ENCODE data around the gene ROR1.

ROR1 gene

DNA sequence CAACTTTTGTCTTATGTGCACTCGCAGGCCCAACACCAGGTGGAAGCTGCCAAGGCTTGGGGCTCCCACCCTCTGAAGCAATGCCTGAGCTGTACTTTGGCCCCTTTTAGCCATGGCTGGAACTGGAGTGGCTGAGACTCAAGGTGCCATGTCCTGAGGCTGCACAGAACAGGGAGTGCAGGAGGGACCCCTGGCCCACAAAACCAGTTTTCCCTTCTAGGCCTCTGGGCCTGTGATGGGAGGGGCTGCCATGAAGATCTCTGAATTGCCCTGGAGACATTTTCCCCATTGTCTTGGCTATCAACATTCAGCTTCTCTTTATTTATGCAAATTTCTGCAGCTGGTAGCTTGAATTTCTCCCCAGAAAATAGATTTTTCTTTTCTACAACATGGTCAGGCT, 57.6 kb downstream of the ROR1 start:
- H3K36me3 ChIP-seq, result no peaks in the 10 kb centered on the region
- TF ChIP-seq CTCF (IDR thresholded peaks at IDR 0.05), result no peak
- no peak overlapping the region for H3K27ac ChIP-seq
- H3K4me3 ChIP-seq (ENCODE audit: low read depth in 1 of 2, low read length in 1 of 2), result no peak overlapping the region
- H3K4me1 ChIP-seq (ENCODE audit: control insufficient read depth in 1 of 2, insufficient read depth in 1 of 2, low read depth in 1 of 2, low read length in 1 of 2), result no peaks in the 10 kb centered on the region
- H3K27me3 ChIP-seq, result peaks cover 20% of the 10 kb centered on the region
- no peaks in the 10 kb centered on the region for H3K9me3 ChIP-seq

GRCh38 chr1:63833363-63834119, 59.7 kb downstream of the ROR1 start:
- no peak for TF ChIP-seq CTCF (IDR thresholded peaks at IDR 0.05)
- Histone ChIP-seq H3K9me3 (no peaks in the 10 kb centered on the region), H3K27ac (no peak overlapping the region), H3K36me3 (no peaks in the 10 kb centered on the region), H3K4me3 (ENCODE audit: low read depth in 1 of 2, low read length in 1 of 2) (no peak overlapping the region), H3K27me3 (peaks cover 6% of the 10 kb centered on the region), H3K4me1 (ENCODE audit: control insufficient read depth in 1 of 2, insufficient read depth in 1 of 2, low read depth in 1 of 2, low read length in 1 of 2) (no peaks in the 10 kb centered on the region)

DNA sequence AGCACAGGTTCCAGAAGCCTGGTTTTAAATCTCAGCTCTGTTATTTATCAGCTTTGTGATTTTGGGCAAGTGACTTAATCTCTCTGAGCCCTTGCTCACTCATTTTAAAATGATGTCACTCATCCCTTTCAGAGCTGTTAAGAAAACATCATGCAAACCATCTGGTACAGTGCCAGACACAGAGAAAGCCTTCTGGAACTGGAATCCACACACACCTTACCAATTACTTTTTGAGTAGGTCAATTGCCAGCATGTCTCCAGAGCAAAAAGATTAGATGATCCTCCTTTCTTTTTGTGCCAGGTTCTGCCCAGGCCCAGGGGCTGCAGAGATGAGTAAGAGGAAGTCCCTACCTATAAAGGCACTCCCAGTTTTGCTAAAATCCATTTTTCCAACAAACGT, 61.3 kb downstream of the ROR1 start:
- H3K4me3 ChIP-seq (ENCODE audit: low read depth in 1 of 2, low read length in 1 of 2), result no peak overlapping the region

GRCh38 chr1:63836374-63836773, 62.6 kb downstream of the ROR1 start:
- Histone ChIP-seq H3K4me3 (ENCODE audit: low read depth in 1 of 2, low read length in 1 of 2) (no peak overlapping the region), H3K27me3 (peaks cover 6% of the 10 kb centered on the region), H3K4me1 (ENCODE audit: control insufficient read depth in 1 of 2, insufficient read depth in 1 of 2, low read depth in 1 of 2, low read length in 1 of 2) (no peaks in the 10 kb centered on the region), H3K36me3 (no peaks in the 10 kb centered on the region), H3K27ac (no peak overlapping the region), H3K9me3 (no peaks in the 10 kb centered on the region)
- no peak for TF ChIP-seq CTCF (IDR thresholded peaks at IDR 0.05)

More for the DNA sequence above, 61.3 kb downstream of the ROR1 start:
- TF ChIP-seq CTCF (IDR thresholded peaks at IDR 0.05), result no peak
- no peaks in the 10 kb centered on the region for H3K4me1 ChIP-seq (ENCODE audit: control insufficient read depth in 1 of 2, insufficient read depth in 1 of 2, low read depth in 1 of 2, low read length in 1 of 2)
- no peak overlapping the region for H3K27ac ChIP-seq
- H3K27me3 ChIP-seq, result peaks cover 6% of the 10 kb centered on the region
- no peaks in the 10 kb centered on the region for H3K36me3 ChIP-seq
- no peaks in the 10 kb centered on the region for H3K9me3 ChIP-seq

DNA sequence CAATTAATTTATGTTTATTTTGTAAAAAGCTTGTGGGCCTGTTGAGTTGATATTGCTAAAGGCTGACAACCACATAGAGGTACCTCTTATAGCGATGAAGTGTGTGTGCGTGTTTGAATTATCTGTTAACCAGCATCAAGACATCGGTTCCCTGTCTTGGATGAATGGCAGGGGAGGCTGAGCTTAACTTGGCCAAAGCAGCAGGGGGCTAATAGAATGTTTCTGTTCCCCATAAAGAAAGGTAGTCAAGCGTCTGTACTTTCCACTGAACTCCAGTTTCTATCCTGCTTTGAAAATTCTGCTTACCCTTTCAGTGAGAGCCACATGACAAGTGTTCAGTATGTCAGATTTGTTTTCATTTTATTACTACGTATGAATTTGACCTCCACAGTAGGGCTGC, 63.0 kb downstream of the ROR1 start:
- H3K4me3 ChIP-seq (ENCODE audit: low read depth in 1 of 2, low read length in 1 of 2), result no peak overlapping the region
- no peaks in the 10 kb centered on the region for H3K9me3 ChIP-seq
- no peak overlapping the region for H3K27ac ChIP-seq
- H3K27me3 ChIP-seq, result peaks cover 6% of the 10 kb centered on the region
- H3K36me3 ChIP-seq, result no peaks in the 10 kb centered on the region
- H3K4me1 ChIP-seq (ENCODE audit: control insufficient read depth in 1 of 2, insufficient read depth in 1 of 2, low read depth in 1 of 2, low read length in 1 of 2), result no peaks in the 10 kb centered on the region
- no peak for TF ChIP-seq CTCF (IDR thresholded peaks at IDR 0.05)

Data from neutrophil (primary cell).